ENCODE results near the gene ANKRD16. TPM values are rescaled to one million over a fixed set of nuclear protein-coding genes. Genes with fewer than 3 reads are reported as not detected.
A peak's percentile ranks its signal among the peaks of the same experiment; 100 is the strongest.

ANKRD16 gene
- polyA plus RNA-seq, 3 donors = 1.4 to 2.9 (median 2.1) TPM

- no peak overlapping the region for H3K27ac ChIP-seq (ENCODE audit: low read depth in 1 of 2, low read length in 2 of 2)
- intact Hi-C loops (cut with micrococcal nuclease) = no loop called here
- no peak for TF ChIP-seq CTCF (IDR thresholded peaks at IDR 0.05)
- H3K27me3 ChIP-seq (ENCODE audit: control insufficient read depth in 2 of 2, insufficient read depth in 2 of 2, low read length in 2 of 2) = no peaks in the 10 kb centered on the region
- Mint-ChIP-seq H3K4me3 (no peak overlapping the region), H3K27ac (no peak overlapping the region), H3K9me3 (no peaks in the 10 kb centered on the region), H3K36me3 (peaks cover 88 to 97% of the 10 kb centered on the region in 2 donors), H3K4me1 (no peaks in the 10 kb centered on the region), H3K27me3 (ENCODE audit: low read depth in 3 of 3) (no peaks in the 10 kb centered on the region)
- no peak overlapping the region for H2AFZ ChIP-seq (ENCODE audit: insufficient read depth, low read depth, low read length, poor library complexity, severe bottlenecking)
- H3K9ac ChIP-seq (ENCODE audit: insufficient read depth, low read length, poor library complexity, severe bottlenecking) = no peak overlapping the region
- no peaks in the 10 kb centered on the region for H3K9me3 ChIP-seq (replicated peaks in 1 of 2; ENCODE audit: control insufficient read depth in 1 of 2, insufficient read depth in 1 of 2, low read length in 2 of 2)
- no peak for DNase-seq
- H3K4me2 ChIP-seq (replicated peaks; ENCODE audit: extremely low read depth, low read length, poor library complexity, severe bottlenecking) = no peak overlapping the region
- no peak overlapping the region for H3K4me3 ChIP-seq (replicated peaks in 1 of 3; ENCODE audit: low read depth in 2 of 3, low read length in 3 of 3)
- H4K20me1 ChIP-seq (ENCODE audit: insufficient read depth, low read length) = no peaks in the 10 kb centered on the region
- WGBS (ENCODE audit: insufficient coverage) = 100% methylated on average over 1 of the region's 4 CpGs
- peaks cover 93 to 99% of the 10 kb centered on the region in 2 donors for H3K36me3 ChIP-seq (replicated peaks in 1 of 2; ENCODE audit: control insufficient read depth in 1 of 2, insufficient read depth in 2 of 2, low read length in 2 of 2)
- no peaks in the 10 kb centered on the region for H3K79me2 ChIP-seq (ENCODE audit: insufficient read depth, low read length)
- H3K4me1 ChIP-seq (ENCODE audit: control insufficient read depth in 1 of 2, insufficient read depth in 2 of 2, low read length in 2 of 2) = no peaks in the 10 kb centered on the region
Observed at GRCh38 chr10:5918763-5919162, 29.1 kb upstream of the ANKRD16 start.

GRCh38 chr10:5917305-5917704 is 27.6 kb upstream of the ANKRD16 start:
- H4K20me1 ChIP-seq (ENCODE audit: insufficient read depth, low read length) = no peaks in the 10 kb centered on the region
- no peak overlapping the region for H3K4me3 ChIP-seq (replicated peaks in 1 of 3; ENCODE audit: low read depth in 2 of 3, low read length in 3 of 3)
- no peaks in the 10 kb centered on the region for H3K9me3 ChIP-seq (replicated peaks in 1 of 2; ENCODE audit: control insufficient read depth in 1 of 2, insufficient read depth in 1 of 2, low read length in 2 of 2)
- intact Hi-C loops (cut with micrococcal nuclease) = no loop called here
- TF ChIP-seq CTCF (IDR thresholded peaks at IDR 0.05) = no peak
- Mint-ChIP-seq H3K4me1 (no peaks in the 10 kb centered on the region), H3K27me3 (ENCODE audit: low read depth in 3 of 3) (no peaks in the 10 kb centered on the region), H3K36me3 (peaks cover 87 to 95% of the 10 kb centered on the region in 2 donors), H3K27ac (peak overlapping the region in 1 of 7 donors; percentile 45), H3K9me3 (no peaks in the 10 kb centered on the region), H3K4me3 (no peak overlapping the region)
- DNase-seq = no peak
- WGBS (ENCODE audit: insufficient coverage) = 97% methylated on average over 8 of the region's 13 CpGs
- no peaks in the 10 kb centered on the region for H3K79me2 ChIP-seq (ENCODE audit: insufficient read depth, low read length)
- no peak overlapping the region for H3K9ac ChIP-seq (ENCODE audit: insufficient read depth, low read length, poor library complexity, severe bottlenecking)
- H3K36me3 ChIP-seq (replicated peaks in 1 of 2; ENCODE audit: control insufficient read depth in 1 of 2, insufficient read depth in 2 of 2, low read length in 2 of 2) = peaks cover 94 to 99% of the 10 kb centered on the region in 2 donors
- peak overlapping the region in 1 of 2 donors; percentile 41 for H3K27ac ChIP-seq (ENCODE audit: low read depth in 1 of 2, low read length in 2 of 2)
- no peaks in the 10 kb centered on the region for H3K27me3 ChIP-seq (ENCODE audit: control insufficient read depth in 2 of 2, insufficient read depth in 2 of 2, low read length in 2 of 2)
- H3K4me1 ChIP-seq (ENCODE audit: control insufficient read depth in 1 of 2, insufficient read depth in 2 of 2, low read length in 2 of 2) = no peaks in the 10 kb centered on the region
- H2AFZ ChIP-seq (ENCODE audit: insufficient read depth, low read depth, low read length, poor library complexity, severe bottlenecking) = no peak overlapping the region
- no peak overlapping the region for H3K4me2 ChIP-seq (replicated peaks; ENCODE audit: extremely low read depth, low read length, poor library complexity, severe bottlenecking)

Data from CD14-positive monocyte (primary cell).